Spleen (tissue), 11 donors: ENCODE results near the gene KIAA1217. TPM values are rescaled to one million over a fixed set of nuclear protein-coding genes. Genes with fewer than 3 reads are reported as not detected.
"Not testable (repeated sequence)": the region's sequence is repeated elsewhere in the genome, so short reads cannot be mapped to it uniquely, and the experiment has no call there.

Experiments
- DNase-seq: peaks from one replicate; pipeline ENCODE4 v3.0.0-alpha.2; 2020
- H3K27ac ChIP-seq, 8 donors: fragments of 200-600 bp; sonication (generic) in 7 of 8; 1 replicate in 4 of 8; 2 replicates in 4 of 8; pipeline versions ENCODE4 v1.5.0 to v1.8.0; 2016 to 2021; ENCODE audit warnings: inconsistent platforms in 4 of 8, mild to moderate bottlenecking in 4 of 8, moderate library complexity in 1 of 8
- H3K27me3 ChIP-seq, 7 donors: fragments of 200-600 bp; sonication (generic) in 6 of 7; replicated peaks in 1 of 7; 1 replicate in 4 of 7; 2 replicates in 3 of 7; pipeline versions ENCODE4 v1.5.0 to v1.8.0; 2016 to 2021; ENCODE audit warnings: inconsistent platforms in 3 of 7, mild to moderate bottlenecking in 1 of 7
- H3K36me3 ChIP-seq, 6 donors: fragments of 200-600 bp; sonication (generic) in 5 of 6; 1 replicate in 4 of 6; 2 replicates in 2 of 6; pipeline versions ENCODE4 v1.5.0 to v1.8.0; 2016 to 2021; ENCODE audit warnings: inconsistent platforms in 2 of 6
- H3K4me1 ChIP-seq, 6 donors: fragments of 200-600 bp; sonication (generic) in 5 of 6; 1 replicate in 3 of 6; 2 replicates in 3 of 6; pipeline versions ENCODE4 v1.5.0 to v1.8.0; 2016 to 2021; ENCODE audit warnings: inconsistent platforms in 3 of 6
- H3K4me3 ChIP-seq, 8 donors: fragments of 200-600 bp; sonication (generic) in 7 of 8; 1 replicate in 4 of 8; 2 replicates in 4 of 8; pipeline versions ENCODE4 v1.5.0 to v1.8.0; 2016 to 2021; ENCODE audit warnings: inconsistent platforms in 4 of 8, mild to moderate bottlenecking in 4 of 8, moderate library complexity in 2 of 8
- H3K9me3 ChIP-seq, 8 donors: fragments of 200-600 bp; sonication (generic) in 7 of 8; 1 replicate in 4 of 8; 2 replicates in 4 of 8; pipeline versions ENCODE4 v1.5.0 to v1.8.0; 2016 to 2021; ENCODE audit warnings: inconsistent platforms in 4 of 8
- POLR2A ChIP-seq, 3 donors: fragments of 450-650 bp; IDR thresholded peaks; one replicate each; pipeline ENCODE4 v1.5.1; 2017; ENCODE audit warnings: antibody characterized with exemption in 3 of 3, mild to moderate bottlenecking in 1 of 3
- POLR2AphosphoS5 ChIP-seq, 3 donors: sonication (generic); formaldehyde crosslinking; IDR thresholded peaks; one replicate each; pipeline ENCODE4 v1.5.1; 2017; ENCODE audit warnings: antibody characterized with exemption in 3 of 3
- WGBS, 5 donors: extraction: QIAGEN DNeasy Blood & Tissue Kit in 3 of 5; methylation state at CpG; one replicate each; pipeline versions ENCODE4 v1.1.5 to v1.1.7; 2013 to 2018; 5-methylcytosine and 5-hydroxymethylcytosine counted together
- intact Hi-C: fragments of 100-400 bp; cut with DNase I; formaldehyde crosslinking; loops from one replicate; pipeline ENCODE4 v1.15.0; 2023; ENCODE audit warnings: low total_unique reads
- polyA plus RNA-seq, 3 donors: library from polyadenylated mRNA; stranded (reverse); fragments of 200-250 nt; gene quantifications; one replicate each; pipeline ENCODE4 v1.2.1, GENCODE V29; 2013
- total RNA-seq, 7 donors: library from RNA; depleted of rRNA in 3 of 7; stranded (reverse); fragments of >200 nt in 3 of 7; fragmentation: NEBNext Ultra II Directional in 4 of 7; extraction: Animal tissue kit (Norgen Biotek cat#: 25700) in 4 of 7; gene quantifications; one replicate each; pipeline versions ENCODE4 v1.1.0 to v1.2.1, GENCODE V29; 2016 to 2021
- TF ChIP-seq, protein P1 (sequence below), 11 experiments: fragments of 200-600 bp in 7 of 11; fragments of 450-650 bp in 4 of 11; sonication (generic) in 4 of 11; IDR thresholded peaks in 8 of 11; conservative IDR thresholded peaks in 3 of 11; 1 replicate in 7 of 11; 2 replicates in 4 of 11; pipeline versions ENCODE4 v1.4.0 to v1.8.0; 2016 to 2021; ENCODE audit warnings: antibody characterized with exemption in 11 of 11, inconsistent platforms in 4 of 11, mild to moderate bottlenecking in 1 of 11
- donor health status: healthy with polysubstance abuse.
- donor health status: DM: no; HTN: no; CAD: no; lungs with moderate emphysema.
- donor health status: DM: no; HTN: no; CAD: no.
- donor health status: Bipolar disorder and iron deficiency.
- donor health status: healthy.
- donor health status: DM: no; HTN: no; CAD: no.
- donor health status: DM: yes; HTN: yes; CAD: no.

KIAA1217 gene
- total and polyA plus RNA-seq, 10 donors, result 2.2 to 40.7 (median 21.4) TPM

DNA sequence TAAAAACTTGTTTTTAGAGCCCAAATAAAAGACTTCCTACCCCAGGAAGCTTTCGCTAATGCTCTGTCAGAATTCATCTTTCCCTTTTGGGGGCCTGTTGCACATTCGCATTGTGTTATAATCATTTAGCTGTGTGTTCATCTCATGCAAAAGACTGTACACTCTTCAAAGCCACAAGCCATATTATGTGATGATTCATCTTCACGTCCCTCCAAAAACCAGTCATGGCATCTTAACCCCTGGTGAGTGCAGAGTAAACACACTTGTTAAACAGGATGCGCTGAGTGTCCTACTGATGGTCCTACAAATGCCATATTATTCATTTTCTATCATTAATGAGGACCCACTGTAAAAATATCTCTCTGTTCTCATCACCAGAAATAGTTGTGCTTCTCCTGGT, 235.4 kb downstream of the KIAA1217 start:
- H3K9me3 ChIP-seq, result no peaks in the 10 kb centered on the region
- no peaks in the 10 kb centered on the region for H3K36me3 ChIP-seq
- no peak overlapping the region for H3K4me3 ChIP-seq
- H3K4me1 ChIP-seq, result peaks cover 0 to 6% (median 2%) of the 10 kb centered on the region in 6 donors
- intact Hi-C loops, result no loop called here
- TF ChIP-seq POLR2AphosphoS5 (IDR thresholded peaks at IDR 0.05) (no peak), POLR2A (IDR thresholded peaks at IDR 0.05) (no peak)
- TF ChIP-seq, protein P1, sequence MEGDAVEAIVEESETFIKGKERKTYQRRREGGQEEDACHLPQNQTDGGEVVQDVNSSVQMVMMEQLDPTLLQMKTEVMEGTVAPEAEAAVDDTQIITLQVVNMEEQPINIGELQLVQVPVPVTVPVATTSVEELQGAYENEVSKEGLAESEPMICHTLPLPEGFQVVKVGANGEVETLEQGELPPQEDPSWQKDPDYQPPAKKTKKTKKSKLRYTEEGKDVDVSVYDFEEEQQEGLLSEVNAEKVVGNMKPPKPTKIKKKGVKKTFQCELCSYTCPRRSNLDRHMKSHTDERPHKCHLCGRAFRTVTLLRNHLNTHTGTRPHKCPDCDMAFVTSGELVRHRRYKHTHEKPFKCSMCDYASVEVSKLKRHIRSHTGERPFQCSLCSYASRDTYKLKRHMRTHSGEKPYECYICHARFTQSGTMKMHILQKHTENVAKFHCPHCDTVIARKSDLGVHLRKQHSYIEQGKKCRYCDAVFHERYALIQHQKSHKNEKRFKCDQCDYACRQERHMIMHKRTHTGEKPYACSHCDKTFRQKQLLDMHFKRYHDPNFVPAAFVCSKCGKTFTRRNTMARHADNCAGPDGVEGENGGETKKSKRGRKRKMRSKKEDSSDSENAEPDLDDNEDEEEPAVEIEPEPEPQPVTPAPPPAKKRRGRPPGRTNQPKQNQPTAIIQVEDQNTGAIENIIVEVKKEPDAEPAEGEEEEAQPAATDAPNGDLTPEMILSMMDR (IDR thresholded peaks at IDR 0.05 in 8 of 11, conservative IDR thresholded peaks at IDR 0.05 in 3 of 11), result no peak
- no peak overlapping the region for H3K27ac ChIP-seq
- H3K27me3 ChIP-seq, result no peaks in the 10 kb centered on the region
- DNase-seq, result no peak
- WGBS, 5 donors, result 84 to 93% (median 86%) methylated on average over 4 of the region's 4 CpGs

GRCh38 chr10:24445958-24446357, 237.0 kb downstream of the KIAA1217 start:
- 79 to 98% (median 88%) methylated on average over 2 of the region's 2 CpGs for WGBS, 5 donors
- H3K27ac ChIP-seq, DNase-seq, intact Hi-C loops, H3K36me3 ChIP-seq, H3K27me3 ChIP-seq, H3K4me3 ChIP-seq, H3K9me3 ChIP-seq: not testable (repeated sequence)
- peaks cover 0 to 17% (median 3%) of the 10 kb centered on the region in 6 donors for H3K4me1 ChIP-seq

- Histone ChIP-seq H3K36me3 (no peaks in the 10 kb centered on the region), H3K27ac (no peak overlapping the region), H3K27me3 (no peaks in the 10 kb centered on the region), H3K4me3 (no peak overlapping the region), H3K4me1 (peaks cover 0 to 17% (median 3%) of the 10 kb centered on the region in 6 donors), H3K9me3 (no peaks in the 10 kb centered on the region)
- TF ChIP-seq POLR2A (IDR thresholded peaks at IDR 0.05) (no peak), POLR2AphosphoS5 (IDR thresholded peaks at IDR 0.05) (no peak)
- TF ChIP-seq, protein P1 (IDR thresholded peaks at IDR 0.05 in 8 of 11, conservative IDR thresholded peaks at IDR 0.05 in 3 of 11), result no peak
- 88 to 94% (median 90%) methylated on average over 6 of the region's 6 CpGs for WGBS, 5 donors
- intact Hi-C loops, result no loop called here
- no peak for DNase-seq
Measured at GRCh38 chr10:24446739-24447138, 237.8 kb downstream of the KIAA1217 start.

DNA sequence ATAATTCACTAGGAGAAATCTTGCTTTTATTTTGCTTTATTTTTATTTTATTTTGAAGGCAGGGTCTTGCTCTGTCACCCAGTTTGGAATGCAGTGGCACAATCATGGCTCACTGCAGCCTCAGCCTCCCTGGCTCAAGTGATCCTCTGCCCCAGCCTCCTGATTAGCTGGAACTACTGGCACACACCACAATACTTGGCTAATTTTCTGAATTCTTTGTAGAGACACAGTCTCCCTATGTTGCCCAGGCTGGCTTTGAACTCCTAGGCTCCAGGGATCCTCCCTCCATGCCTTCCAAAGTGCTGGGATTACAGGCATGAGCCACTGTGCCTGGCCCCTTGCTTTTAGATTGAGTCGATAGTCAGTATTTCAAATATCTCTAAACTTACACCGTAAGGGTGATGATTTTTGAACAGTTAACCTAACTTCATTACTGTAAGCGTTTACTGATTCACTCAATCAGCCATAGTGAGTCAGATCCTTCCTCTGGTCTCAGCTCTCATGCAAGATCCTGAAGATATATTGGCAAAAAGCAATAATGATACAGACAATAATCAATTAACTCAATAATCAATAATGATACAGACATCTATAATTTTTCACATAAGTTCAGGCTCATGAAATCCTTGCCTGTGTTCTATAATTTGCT, 239.5 kb downstream of the KIAA1217 start:
- no peaks in the 10 kb centered on the region for H3K27me3 ChIP-seq
- no peak for TF ChIP-seq POLR2AphosphoS5 (IDR thresholded peaks at IDR 0.05)
- TF ChIP-seq POLR2A (IDR thresholded peaks at IDR 0.05), result no peak
- TF ChIP-seq, protein P1 (IDR thresholded peaks at IDR 0.05 in 8 of 11, conservative IDR thresholded peaks at IDR 0.05 in 3 of 11), result no peak
- 60 to 92% (median 71%) methylated on average over 3 of the region's 3 CpGs for WGBS, 5 donors
- DNase-seq, result no peak
- H3K27ac ChIP-seq, result peak overlapping the region in 5 of 8 donors; percentile 5 to 72 (median 29)
- H3K36me3 ChIP-seq, result no peaks in the 10 kb centered on the region
- intact Hi-C loops, result no loop called here
- no peaks in the 10 kb centered on the region for H3K9me3 ChIP-seq
- peaks cover 0 to 17% (median 3%) of the 10 kb centered on the region in 6 donors for H3K4me1 ChIP-seq
- H3K4me3 ChIP-seq, result no peak overlapping the region
